IMR-90 (cell line): ENCODE data around the gene TRIM44. TPM values are rescaled to one million over a fixed set of nuclear protein-coding genes. Genes with fewer than 3 reads are reported as not detected.

ENCODE experiments used
- ATAC-seq: fragments of 200-7000 bp; cut with Tn5 transposase; 2 replicates; pipeline ENCODE4 v1.9.1; 2020; ENCODE audit warnings: low read depth, mild to moderate bottlenecking, moderate library complexity
- BruUV-seq: library from RNA; stranded (reverse); fragments of 400-500 nt; replicated peaks from 2 replicates; lab custom pipeline; 2021; lab: Mats Ljungman, UMichigan
- CTCF ChIA-PET: fragments of 300-600 bp; formaldehyde crosslinking; extraction: SDS; loops from one replicate; lab custom pipeline; 2021; ENCODE audit warnings: antibody characterized with exemption; lab: Yijun Ruan, JAX
- POLR2A ChIA-PET: fragments of 300-600 bp; sonication (Branson Sonifier 250); formaldehyde crosslinking; loops from one replicate; lab custom pipeline; 2022; ENCODE audit warnings: antibody characterized with exemption; ENCODE audit not compliant: unreplicated experiment; lab: Charles Lee
- DNase-seq: peaks from one replicate; pipeline ENCODE4 v3.0.0; 2013
- H2AFZ ChIP-seq: replicated peaks from 2 replicates; pipeline ENCODE3; 2013; ENCODE audit warnings: low read length, mild to moderate bottlenecking; ENCODE audit not compliant: poor library complexity
- H2AK5ac ChIP-seq: 2 replicates; pipeline ENCODE4 v1.6.1; 2013; ENCODE audit warnings: low read depth, low read length, inconsistent platforms
- H2AK9ac ChIP-seq: replicated peaks from 2 replicates; pipeline ENCODE3; 2013; ENCODE audit warnings: mild to moderate bottlenecking, low read depth, low read length, moderate library complexity; ENCODE audit not compliant: poor library complexity
- H2BK120ac ChIP-seq: 2 replicates; pipeline ENCODE4 v1.6.1; 2013; ENCODE audit warnings: low read depth, low read length, inconsistent platforms
- H2BK15ac ChIP-seq: 3 replicates; pipeline ENCODE4 v1.6.1; 2013; ENCODE audit warnings: low read depth, low read length, inconsistent platforms
- H2BK20ac ChIP-seq: 2 replicates; pipeline ENCODE4 v1.6.1; 2013; ENCODE audit warnings: low read depth, mild to moderate bottlenecking, inconsistent platforms, low read length, moderate library complexity
- H2BK5ac ChIP-seq: 2 replicates; pipeline ENCODE4 v1.6.1; 2013; ENCODE audit warnings: mild to moderate bottlenecking, low read depth, low read length, inconsistent platforms; ENCODE audit not compliant: poor library complexity, severe bottlenecking
- H3K14ac ChIP-seq: replicated peaks from 2 replicates; pipeline ENCODE4 v1.6.1; 2013; ENCODE audit warnings: low read depth, low read length, inconsistent platforms
- H3K18ac ChIP-seq: 2 replicates; pipeline ENCODE4 v1.6.1; 2013; ENCODE audit warnings: low read depth, low read length, control low read depth
- H3K23ac ChIP-seq: 2 replicates; pipeline ENCODE4 v1.6.1; 2013; ENCODE audit warnings: low read depth, low read length, inconsistent platforms
- H3K27ac ChIP-seq: 2 replicates; pipeline ENCODE4 v1.5.1; 2013; ENCODE audit warnings: mild to moderate bottlenecking, control low read depth, low read length; ENCODE audit not compliant: insufficient read depth
- H3K27me3 ChIP-seq: 2 replicates; pipeline ENCODE4 v1.6.1; 2013; ENCODE audit warnings: low read length; ENCODE audit not compliant: control insufficient read depth, insufficient read depth
- H3K36me3 ChIP-seq: 2 replicates; pipeline ENCODE4 v1.6.1; 2013; ENCODE audit warnings: low read length, mixed read lengths; ENCODE audit not compliant: control insufficient read depth, insufficient read depth
- H3K4ac ChIP-seq: 2 replicates; pipeline ENCODE4 v1.6.1; 2013; ENCODE audit warnings: low read depth, low read length, inconsistent platforms
- H3K4me1 ChIP-seq: 2 replicates; pipeline ENCODE4 v1.6.1; 2013; ENCODE audit warnings: low read length, mixed read lengths; ENCODE audit not compliant: control insufficient read depth, insufficient read depth
- H3K4me2 ChIP-seq: 2 replicates; pipeline ENCODE4 v1.6.1; 2013; ENCODE audit warnings: low read depth, mild to moderate bottlenecking, control low read depth, low read length, moderate library complexity
- H3K4me3 ChIP-seq: 2 replicates; pipeline ENCODE4 v1.5.1; 2013; ENCODE audit warnings: low read depth, mild to moderate bottlenecking, control low read depth, low read length, moderate library complexity; ENCODE audit not compliant: insufficient read depth
- H3K56ac ChIP-seq: 2 replicates; pipeline ENCODE4 v1.6.1; 2013; ENCODE audit warnings: low read length, inconsistent platforms; ENCODE audit not compliant: insufficient read depth; ENCODE audit errors: extremely low read depth
- H3K79me1 ChIP-seq, 2 experiments: 2 replicates each; pipeline ENCODE4 v1.6.1; 2013; ENCODE audit warnings: low read length in 2 of 2, inconsistent platforms in 1 of 2, low read depth in 1 of 2
- H3K9ac ChIP-seq: 2 replicates; pipeline ENCODE4 v1.6.1; 2013; ENCODE audit warnings: low read depth, low read length, control low read depth
- H3K9me1 ChIP-seq: 2 replicates; pipeline ENCODE4 v1.6.1; 2013; ENCODE audit warnings: low read length, inconsistent platforms; ENCODE audit not compliant: insufficient read depth
- H3K9me3 ChIP-seq: 2 replicates; pipeline ENCODE4 v1.6.1; 2013; ENCODE audit warnings: low read length; ENCODE audit not compliant: control insufficient read depth, insufficient read depth
- H4K20me1 ChIP-seq: 2 replicates; pipeline ENCODE4 v1.6.1; 2013; ENCODE audit warnings: low read length, inconsistent platforms; ENCODE audit not compliant: insufficient read depth
- H4K5ac ChIP-seq: 2 replicates; pipeline ENCODE4 v1.6.1; 2013; ENCODE audit warnings: mild to moderate bottlenecking, low read depth, low read length, control low read depth
- H4K8ac ChIP-seq, 2 experiments: 2 replicates each; pipeline ENCODE4 v1.6.1; 2013; ENCODE audit warnings: low read depth in 2 of 2, low read length in 2 of 2, control low read depth in 1 of 2, inconsistent platforms in 1 of 2
- H4K91ac ChIP-seq: 2 replicates; pipeline ENCODE4 v1.6.1; 2013; ENCODE audit warnings: low read depth, low read length, inconsistent platforms; ENCODE audit not compliant: insufficient read depth
- BHLHE40 ChIP-seq: fragments of 150-350 bp; IDR thresholded peaks from 2 replicates; pipeline ENCODE4 v1.6.1; 2016; ENCODE audit warnings: mild to moderate bottlenecking, low read depth, low read length
- CEBPB ChIP-seq: IDR thresholded peaks from 2 replicates; pipeline ENCODE4 v1.6.1; 2012; ENCODE audit warnings: low read depth, low read length, improper control_type of control experiment
- CHD1 ChIP-seq: IDR thresholded peaks from 2 replicates; pipeline ENCODE4 v1.6.1; 2012; ENCODE audit warnings: low read depth, low read length, improper control_type of control experiment
- CTCF ChIP-seq: conservative IDR thresholded peaks from 2 replicates; pipeline ENCODE4 v1.5.1; 2012; ENCODE audit warnings: mild to moderate bottlenecking, low read depth, low read length, improper control_type of control experiment
- FOS ChIP-seq: fragments of 150-350 bp; IDR thresholded peaks from 2 replicates; pipeline ENCODE4 v1.6.1; 2016; ENCODE audit warnings: low read depth, low read length
- MAFK ChIP-seq: IDR thresholded peaks from 2 replicates; pipeline ENCODE4 v1.6.1; 2012; ENCODE audit warnings: low read depth, low read length, improper control_type of control experiment
- MAZ ChIP-seq: IDR thresholded peaks from 2 replicates; pipeline ENCODE4 v1.6.1; 2012; ENCODE audit warnings: low read depth, mild to moderate bottlenecking, low read length, improper control_type of control experiment, moderate library complexity, borderline replicate concordance
- MXI1 ChIP-seq: IDR thresholded peaks from 2 replicates; pipeline ENCODE4 v1.6.1; 2012; ENCODE audit warnings: low read depth, mild to moderate bottlenecking, low read length, moderate library complexity, borderline replicate concordance
- NFE2L2 ChIP-seq: fragments of 150-350 bp; IDR thresholded peaks from 2 replicates; pipeline ENCODE4 v1.6.1; 2016; ENCODE audit warnings: low read depth, mild to moderate bottlenecking, low read length
- POLR2A ChIP-seq: IDR thresholded peaks from 2 replicates; pipeline ENCODE4 v1.6.1; 2012; ENCODE audit warnings: mild to moderate bottlenecking, low read depth, low read length
- RCOR1 ChIP-seq: IDR thresholded peaks from 2 replicates; pipeline ENCODE4 v1.6.1; 2012; ENCODE audit warnings: mild to moderate bottlenecking, low read length, improper control_type of control experiment; ENCODE audit not compliant: insufficient replicate concordance
- RFX5 ChIP-seq: IDR thresholded peaks from 2 replicates; pipeline ENCODE4 v1.8.0; 2012; ENCODE audit warnings: low read depth, mild to moderate bottlenecking, low read length, moderate library complexity
- SMC3 ChIP-seq: fragments of 150-350 bp; IDR thresholded peaks from 2 replicates; pipeline ENCODE4 v1.6.1; 2016; ENCODE audit warnings: low read depth, mild to moderate bottlenecking, antibody characterized with exemption, low read length, moderate library complexity
- USF2 ChIP-seq: fragments of 150-350 bp; IDR thresholded peaks from 2 replicates; pipeline ENCODE4 v1.6.1; 2017; ENCODE audit warnings: mild to moderate bottlenecking, antibody characterized with exemption, low read length, low read depth
- WGBS, 2 experiments: methylation state at CpG; one replicate each; pipeline versions ENCODE4 v1.1.5 to v1.1.7; 2013; ENCODE audit warnings: missing lambda C conversion rate in 2 of 2; ENCODE audit not compliant: insufficient read length in 1 of 2; ENCODE audit errors: extremely low coverage in 2 of 2; 5-methylcytosine and 5-hydroxymethylcytosine counted together
- dilution Hi-C: fragments of 300-500 bp; cut with HindIII; formaldehyde crosslinking; loops from one replicate; pipeline ENCODE4 v1.14.3; 2018; ENCODE audit warnings: low sequenced_read_pairs; ENCODE audit not compliant: unreplicated experiment
- in situ Hi-C: fragments of 300-500 bp; cut with MboI; formaldehyde crosslinking; loops from 3 replicates; pipeline ENCODE4 v1.14.3; 2019; ENCODE audit warnings: low sequenced_read_pairs, inconsistent platforms, mixed read lengths
- intact Hi-C: fragments of 100-400 bp; cut with micrococcal nuclease; formaldehyde crosslinking; loops from 2 replicates; pipeline ENCODE4 v1.10.0; 2022
- polyA plus RNA-seq, 3 experiments: library from polyadenylated mRNA; depleted of rRNA; stranded (reverse); fragments of >200 nt; gene quantifications; 2 replicates each; pipeline ENCODE4 v1.2.3, GENCODE V29; 2012; ENCODE audit warnings: low replicate concordance in 1 of 3
- total RNA-seq: library from RNA; depleted of rRNA; stranded (reverse); fragments of >200 nt; gene quantifications from 2 replicates; pipeline ENCODE4 v1.2.3, GENCODE V29; 2012
- TF ChIP-seq, protein P1 (sequence below): fragments of 150-350 bp; IDR thresholded peaks from 2 replicates; pipeline ENCODE4 v1.6.1; 2016; ENCODE audit warnings: low read depth, mild to moderate bottlenecking, low read length, moderate library complexity, borderline replicate concordance

Gene TRIM44
- total and polyA plus RNA-seq, 2 of the 4 experiments (the other 2 are of a cell fraction), result 50.7 to 104 TPM

- peak overlapping the region; percentile 69; the same call in 1 of the 2 replicates for H3K4me2 ChIP-seq
- peak overlapping the region; percentile 21; the same call in 1 of the 2 replicates for H3K23ac ChIP-seq
- no peak overlapping the region for H3K4me3 ChIP-seq
- no peak overlapping the region for H3K9ac ChIP-seq
- peaks cover 14 to 33% of the 10 kb centered on the region in 2 experiments for H3K79me1 ChIP-seq
- H2AFZ ChIP-seq, result no peak overlapping the region
- H2BK5ac ChIP-seq, result peak overlapping the region; percentile 94
- no peaks in the 10 kb centered on the region for H3K36me3 ChIP-seq
- WGBS, 2 experiments, result no CpG with 5 or more reads among the region's 2 CpGs
- H3K27ac ChIP-seq, result peak overlapping the region; percentile 39; the same call in 1 of the 2 replicates
- no peaks in the 10 kb centered on the region for H3K27me3 ChIP-seq
- no peak overlapping the region; the same call in 1 of the 2 replicates for H3K18ac ChIP-seq
- peak overlapping the region; percentile 24; the same call in 1 of the 2 replicates for H3K14ac ChIP-seq
- CTCF ChIA-PET, result no interaction called here
- DNase-seq (no peak), ATAC-seq (no peak)
- no peaks in the 10 kb centered on the region for H3K9me3 ChIP-seq
- in situ Hi-C loops (loop anchor here (25.0 kb wide), 1 partner anchor 841 kb away; no protein-coding TSS in a partner anchor), dilution Hi-C loops (no loop called here), intact Hi-C loops (loop anchor here (2.0 to 10.0 kb wide), 4 partner anchors 41 to 166 kb away; partner anchors contain the start of gene TRIM44)
- TF ChIP-seq MXI1 (no peak), MAFK (no peak), NFE2L2 (no peak), FOS (no peak), MAZ (no peak), POLR2A (no peak), SMC3 (no peak), BHLHE40 (no peak), CTCF (no peak), CEBPB (no peak), RCOR1 (no peak), RFX5 (no peak), USF2 (no peak), CHD1 (no peak)
- TF ChIP-seq, protein P1, sequence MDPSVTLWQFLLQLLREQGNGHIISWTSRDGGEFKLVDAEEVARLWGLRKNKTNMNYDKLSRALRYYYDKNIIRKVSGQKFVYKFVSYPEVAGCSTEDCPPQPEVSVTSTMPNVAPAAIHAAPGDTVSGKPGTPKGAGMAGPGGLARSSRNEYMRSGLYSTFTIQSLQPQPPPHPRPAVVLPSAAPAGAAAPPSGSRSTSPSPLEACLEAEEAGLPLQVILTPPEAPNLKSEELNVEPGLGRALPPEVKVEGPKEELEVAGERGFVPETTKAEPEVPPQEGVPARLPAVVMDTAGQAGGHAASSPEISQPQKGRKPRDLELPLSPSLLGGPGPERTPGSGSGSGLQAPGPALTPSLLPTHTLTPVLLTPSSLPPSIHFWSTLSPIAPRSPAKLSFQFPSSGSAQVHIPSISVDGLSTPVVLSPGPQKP, result no peak
- no peaks in the 10 kb centered on the region; the same call in 1 of the 2 replicates for H4K20me1 ChIP-seq
- 0 out of 2 replicates have a peak overlapping the region, but pooled peaks have one; percentile 18 for H2BK20ac ChIP-seq
- peak overlapping the region; percentile 76; the same call in 1 of the 3 replicates for H2BK15ac ChIP-seq
- 0 out of 2 replicates have a peak overlapping the region, but pooled peaks have one; percentile 29 for H3K56ac ChIP-seq
- peak overlapping the region; percentile 44 to 73; a peak in 2 of 4 replicates for H4K8ac ChIP-seq
- POLR2A ChIA-PET, result no interaction called here
- no TSS peak for BruUV-seq
- H2AK5ac ChIP-seq, result 0 out of 2 replicates have a peak overlapping the region, but pooled peaks have one; percentile 18
- H2BK120ac ChIP-seq, result peak overlapping the region; percentile 50; the same call in 1 of the 2 replicates
- H3K4me1 ChIP-seq, result peaks cover 15% of the 10 kb centered on the region
- peak overlapping the region; percentile 65 for H4K91ac ChIP-seq
- peaks cover 13% of the 10 kb centered on the region for H3K9me1 ChIP-seq
- H3K4ac ChIP-seq, result peak overlapping the region; percentile 49; the same call in 1 of the 2 replicates
- H4K5ac ChIP-seq, result no peak overlapping the region
- H2AK9ac ChIP-seq, result no peak overlapping the region
Measured at GRCh38 chr11:35621620-35622019, 41.0 kb upstream of the TRIM44 start.
